Measurements from ENCODE around the gene GDPGP1. TPM values are rescaled to one million over a fixed set of nuclear protein-coding genes. Genes with fewer than 3 reads are reported as not detected.

Gene GDPGP1
- total RNA-seq, 1 donor = 3.7 TPM

DNA sequence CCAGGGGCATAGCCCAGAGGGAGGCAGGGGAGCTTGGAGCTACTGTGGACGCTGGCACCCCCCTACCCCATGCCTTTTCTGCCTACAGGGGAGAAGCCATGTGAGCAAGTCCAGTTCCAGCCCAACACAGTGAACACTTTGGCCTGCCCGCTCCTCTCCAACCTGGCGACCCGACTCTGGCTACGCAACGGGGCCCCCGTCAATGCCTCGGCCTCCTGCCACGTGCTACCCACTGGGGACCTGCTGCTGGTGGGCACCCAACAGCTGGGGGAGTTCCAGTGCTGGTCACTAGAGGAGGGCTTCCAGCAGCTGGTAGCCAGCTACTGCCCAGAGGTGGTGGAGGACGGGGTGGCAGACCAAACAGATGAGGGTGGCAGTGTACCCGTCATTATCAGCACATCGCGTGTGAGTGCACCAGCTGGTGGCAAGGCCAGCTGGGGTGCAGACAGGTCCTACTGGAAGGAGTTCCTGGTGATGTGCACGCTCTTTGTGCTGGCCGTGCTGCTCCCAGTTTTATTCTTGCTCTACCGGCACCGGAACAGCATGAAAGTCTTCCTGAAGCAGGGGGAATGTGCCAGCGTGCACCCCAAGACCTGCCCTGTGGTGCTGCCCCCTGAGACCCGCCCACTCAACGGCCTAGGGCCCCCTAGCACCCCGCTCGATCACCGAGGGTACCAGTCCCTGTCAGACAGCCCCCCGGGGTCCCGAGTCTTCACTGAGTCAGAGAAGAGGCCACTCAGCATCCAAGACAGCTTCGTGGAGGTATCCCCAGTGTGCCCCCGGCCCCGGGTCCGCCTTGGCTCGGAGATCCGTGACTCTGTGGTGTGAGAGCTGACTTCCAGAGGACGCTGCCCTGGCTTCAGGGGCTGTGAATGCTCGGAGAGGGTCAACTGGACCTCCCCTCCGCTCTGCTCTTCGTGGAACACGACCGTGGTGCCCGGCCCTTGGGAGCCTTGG, 5.9 kb upstream of the GDPGP1 start:
- H3K9me3 ChIP-seq (ENCODE audit: low read depth, low read length) = no peaks in the 10 kb centered on the region
- H3K27me3 ChIP-seq (ENCODE audit: insufficient read depth, low read length) = no peaks in the 10 kb centered on the region
- no peak overlapping the region for H3K4me3 ChIP-seq (ENCODE audit: low read length)
- H3K4me1 ChIP-seq (ENCODE audit: insufficient read depth, low read length) = peaks cover 36% of the 10 kb centered on the region

DNA sequence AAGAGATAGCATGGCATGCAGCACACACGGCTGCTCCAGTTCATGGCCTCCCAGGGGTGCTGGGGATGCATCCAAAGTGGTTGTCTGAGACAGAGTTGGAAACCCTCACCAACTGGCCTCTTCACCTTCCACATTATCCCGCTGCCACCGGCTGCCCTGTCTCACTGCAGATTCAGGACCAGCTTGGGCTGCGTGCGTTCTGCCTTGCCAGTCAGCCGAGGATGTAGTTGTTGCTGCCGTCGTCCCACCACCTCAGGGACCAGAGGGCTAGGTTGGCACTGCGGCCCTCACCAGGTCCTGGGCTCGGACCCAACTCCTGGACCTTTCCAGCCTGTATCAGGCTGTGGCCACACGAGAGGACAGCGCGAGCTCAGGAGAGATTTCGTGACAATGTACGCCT, 5.0 kb upstream of the GDPGP1 start:
- H3K27me3 ChIP-seq (ENCODE audit: insufficient read depth, low read length) = no peaks in the 10 kb centered on the region
- peaks cover 38% of the 10 kb centered on the region for H3K4me1 ChIP-seq (ENCODE audit: insufficient read depth, low read length)
- H3K4me3 ChIP-seq (ENCODE audit: low read length) = no peak overlapping the region
- no peaks in the 10 kb centered on the region for H3K9me3 ChIP-seq (ENCODE audit: low read depth, low read length)

DNA sequence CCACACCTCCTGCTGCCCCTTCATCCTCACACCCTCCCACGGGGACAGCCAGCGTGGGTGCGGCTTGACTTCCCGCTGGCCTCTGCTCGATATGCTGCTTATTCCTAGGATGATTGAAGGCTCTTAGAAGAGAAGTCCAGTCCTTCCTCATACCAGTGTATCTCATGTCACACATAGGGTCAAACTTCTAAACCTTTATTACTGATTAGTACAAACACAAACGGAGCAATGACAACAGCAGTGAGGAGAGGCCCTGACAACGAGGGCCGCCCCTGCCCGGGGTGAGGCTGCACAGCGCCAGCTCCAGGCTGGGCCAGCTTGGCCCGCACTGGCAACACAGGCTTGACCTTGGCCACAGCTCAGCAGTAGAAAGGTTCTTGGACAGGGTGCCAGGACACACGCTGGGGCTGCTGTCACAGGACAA, 3.9 kb upstream of the GDPGP1 start:
- Histone ChIP-seq H3K4me1 (ENCODE audit: insufficient read depth, low read length) (peaks cover 46% of the 10 kb centered on the region), H3K9me3 (ENCODE audit: low read depth, low read length) (no peaks in the 10 kb centered on the region), H3K4me3 (ENCODE audit: low read length) (no peak overlapping the region), H3K27me3 (ENCODE audit: insufficient read depth, low read length) (no peaks in the 10 kb centered on the region)

DNA sequence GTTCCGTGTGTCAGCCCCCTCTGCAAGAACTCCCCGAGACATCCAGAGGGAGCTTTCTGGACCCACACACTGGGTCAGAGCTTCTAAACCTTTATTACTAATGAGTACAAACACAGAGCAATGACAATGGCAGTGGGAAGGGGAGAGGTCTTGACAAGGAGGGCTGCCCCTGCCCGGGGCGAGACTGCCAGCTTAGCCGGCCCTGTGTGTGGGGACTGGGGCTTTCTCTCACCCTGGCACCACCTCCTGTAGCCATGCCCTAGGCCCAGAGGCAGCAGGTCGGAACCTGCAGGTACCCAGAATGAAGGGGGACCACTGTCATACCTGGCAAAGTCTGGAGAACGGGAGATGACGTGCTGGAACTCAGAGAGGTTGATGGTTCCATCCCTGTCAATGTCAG, 3.4 kb upstream of the GDPGP1 start:
- Histone ChIP-seq H3K4me3 (ENCODE audit: low read length) (no peak overlapping the region), H3K9me3 (ENCODE audit: low read depth, low read length) (no peaks in the 10 kb centered on the region), H3K4me1 (ENCODE audit: insufficient read depth, low read length) (peaks cover 47% of the 10 kb centered on the region), H3K27me3 (ENCODE audit: insufficient read depth, low read length) (no peaks in the 10 kb centered on the region)

DNA sequence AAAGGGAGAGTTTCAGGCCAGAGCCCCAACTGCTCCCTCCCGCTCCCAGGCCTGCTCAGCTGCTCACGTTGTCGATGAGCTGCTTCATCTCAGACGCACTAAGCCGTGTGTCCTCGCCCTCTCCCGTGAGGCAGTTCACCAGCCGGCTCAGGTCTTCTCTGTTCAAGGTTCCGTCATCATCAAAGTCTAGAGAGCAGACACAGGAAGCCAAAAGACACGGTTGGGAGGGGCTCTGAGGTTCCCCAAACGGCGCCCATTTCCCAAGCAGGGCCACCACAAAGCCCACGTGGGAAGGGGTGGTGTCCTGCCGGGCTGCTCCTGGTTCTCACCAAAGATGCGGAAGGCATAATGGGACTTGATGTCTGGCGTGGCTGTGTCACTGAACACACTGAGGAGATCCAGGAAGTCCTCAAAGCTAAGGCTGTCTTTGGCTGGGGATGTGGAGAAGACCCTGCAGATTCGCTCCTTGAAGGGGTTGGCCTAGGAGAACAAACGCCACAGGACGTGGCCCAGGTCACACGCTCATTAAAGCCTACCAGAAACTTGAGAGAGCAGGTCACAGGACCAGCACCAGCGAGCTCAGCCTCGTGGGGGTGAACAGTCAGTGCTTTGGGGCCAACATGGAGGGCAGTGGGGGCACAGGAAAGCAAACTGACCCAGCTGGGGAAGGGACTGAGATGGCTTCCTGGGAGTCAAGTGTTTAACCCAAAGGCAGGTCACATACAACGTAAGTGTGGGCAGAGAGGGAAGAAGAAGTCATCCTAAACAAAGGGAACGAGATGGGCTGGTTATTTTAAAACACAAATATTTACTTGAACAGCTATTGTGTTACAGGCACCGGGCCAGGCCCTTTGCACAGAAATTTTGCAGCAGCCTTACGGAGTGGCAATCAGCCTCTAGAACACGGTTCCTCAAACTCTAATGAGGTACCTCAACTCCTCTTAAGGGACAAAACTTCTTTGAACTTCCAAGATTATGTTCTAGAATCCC, 2.7 kb upstream of the GDPGP1 start:
- no peaks in the 10 kb centered on the region for H3K27me3 ChIP-seq (ENCODE audit: insufficient read depth, low read length)
- H3K9me3 ChIP-seq (ENCODE audit: low read depth, low read length) = no peaks in the 10 kb centered on the region
- peaks cover 47% of the 10 kb centered on the region for H3K4me1 ChIP-seq (ENCODE audit: insufficient read depth, low read length)
- no peak overlapping the region for H3K4me3 ChIP-seq (ENCODE audit: low read length)

DNA sequence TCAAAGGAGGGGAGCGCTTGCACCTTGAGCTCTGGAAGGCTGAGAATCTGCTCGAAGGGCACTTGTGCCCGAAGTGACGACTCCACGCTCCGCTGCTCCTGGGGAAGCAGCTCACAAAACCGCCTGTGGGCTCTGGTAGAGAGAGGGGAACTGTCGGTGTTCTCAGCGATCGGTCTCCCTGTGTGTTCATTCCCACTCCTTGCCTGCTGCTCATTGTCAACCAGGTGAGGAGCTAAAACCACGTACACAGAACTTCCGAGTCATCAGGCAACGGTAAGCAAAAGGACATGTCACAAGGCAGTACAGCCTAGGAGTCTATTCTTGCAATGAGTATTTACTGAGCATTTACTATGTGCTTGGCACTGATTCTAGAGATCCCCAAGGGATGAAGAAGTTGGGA, 1.8 kb upstream of the GDPGP1 start:
- H3K9me3 ChIP-seq (ENCODE audit: low read depth, low read length) = no peaks in the 10 kb centered on the region
- peaks cover 47% of the 10 kb centered on the region for H3K4me1 ChIP-seq (ENCODE audit: insufficient read depth, low read length)
- H3K4me3 ChIP-seq (ENCODE audit: low read length) = no peak overlapping the region
- H3K27me3 ChIP-seq (ENCODE audit: insufficient read depth, low read length) = no peaks in the 10 kb centered on the region

DNA sequence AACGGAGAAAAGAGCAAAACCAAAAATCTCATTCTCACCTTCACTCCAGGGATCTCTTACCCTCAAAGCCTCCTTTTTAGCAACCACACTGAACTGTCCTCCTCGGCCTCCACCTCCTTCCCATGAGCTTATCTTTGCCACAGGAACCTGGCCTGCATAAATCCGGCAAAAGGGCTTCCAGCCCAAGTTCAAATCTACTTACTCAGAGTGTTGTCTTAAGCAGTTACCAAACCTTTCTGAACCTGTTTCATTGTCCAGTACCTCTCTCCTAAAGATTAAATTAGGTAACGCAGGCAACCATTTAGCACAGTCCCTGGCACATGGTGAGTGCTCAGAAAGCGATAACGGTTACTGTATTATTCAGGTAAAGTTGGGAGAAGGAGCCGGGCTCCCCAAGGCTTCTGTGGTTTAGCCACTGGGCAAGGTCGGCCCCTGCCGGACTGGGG, 1.0 kb upstream of the GDPGP1 start:
- peaks cover 47% of the 10 kb centered on the region for H3K4me1 ChIP-seq (ENCODE audit: insufficient read depth, low read length)

DNA sequence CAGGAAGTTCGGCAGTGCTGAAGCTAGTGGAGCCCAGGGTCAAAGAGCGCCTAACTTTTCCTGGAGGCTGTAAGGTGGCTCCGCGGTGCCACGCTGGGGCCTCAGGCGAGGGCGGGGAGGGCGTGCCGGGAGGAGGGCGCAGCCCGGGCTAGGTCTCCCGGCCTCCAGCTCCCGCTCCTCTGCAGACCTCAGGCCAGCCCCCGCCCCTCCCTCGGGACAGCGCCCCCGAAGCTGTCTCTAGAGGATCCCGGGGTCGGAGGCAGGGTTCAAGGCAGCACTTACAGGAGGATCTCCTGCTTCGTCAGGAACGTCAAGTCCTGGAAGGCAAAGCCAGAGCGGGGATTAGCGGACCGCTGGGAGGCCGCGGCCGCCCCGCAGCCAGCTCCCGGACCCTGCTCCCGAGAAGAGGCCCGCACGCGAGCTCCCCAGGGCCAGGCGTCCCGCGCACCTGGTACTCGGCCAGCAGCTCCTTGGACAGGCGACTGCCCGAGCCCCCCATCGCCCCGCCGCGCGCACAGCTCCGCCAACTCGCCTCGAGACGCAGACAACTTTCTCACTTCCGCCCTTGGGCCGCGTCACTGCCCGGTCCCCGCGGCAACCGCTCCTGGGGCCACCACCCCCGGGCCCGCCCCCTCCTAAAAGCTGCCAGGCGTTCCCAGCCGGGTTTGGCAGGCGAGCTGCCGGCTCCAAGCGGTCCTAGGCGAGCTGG, 468 bp upstream of the GDPGP1 start, which contains the start of gene CIB1:
CIB1 (minus strand) TSS at position 555 of the 709 bp plus-strand sequence; CDS start at position 499, 56 bp downstream.
- Histone ChIP-seq H3K4me3 (ENCODE audit: low read length) (peak within 1 kb of the TSS; percentile 78), H3K4me1 (ENCODE audit: insufficient read depth, low read length) (peaks cover 47% of the 10 kb centered on the region), H3K27me3 (ENCODE audit: insufficient read depth, low read length) (no peaks in the 10 kb centered on the region), H3K9me3 (ENCODE audit: low read depth, low read length) (no peaks in the 10 kb centered on the region)

More for the DNA sequence above, 1.0 kb upstream of the GDPGP1 start:
- Histone ChIP-seq H3K4me3 (ENCODE audit: low read length) (peak overlapping the region; percentile 78), H3K27me3 (ENCODE audit: insufficient read depth, low read length) (no peaks in the 10 kb centered on the region), H3K9me3 (ENCODE audit: low read depth, low read length) (no peaks in the 10 kb centered on the region)

DNA sequence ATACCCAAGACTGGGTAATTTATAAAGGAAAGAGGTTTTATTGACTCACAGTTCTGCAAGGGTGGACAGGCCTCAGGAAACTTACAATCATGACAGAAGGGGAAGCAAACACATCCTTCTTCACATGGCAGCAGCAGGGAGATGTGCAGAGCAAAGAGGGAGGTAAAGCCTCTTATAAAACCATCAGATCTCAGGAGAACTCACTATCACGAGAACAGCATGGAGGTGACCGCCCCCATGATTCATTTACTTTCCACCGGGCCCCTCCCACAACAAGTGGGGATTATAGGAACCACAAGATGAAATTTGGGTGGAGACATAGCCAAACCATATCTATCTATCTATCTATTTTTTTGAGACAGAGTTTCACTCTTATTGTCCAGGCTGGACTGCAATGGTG, 5.4 kb downstream of the GDPGP1 start:
- Histone ChIP-seq H3K4me3 (ENCODE audit: low read length) (no peak overlapping the region), H3K9me3 (ENCODE audit: low read depth, low read length) (no peaks in the 10 kb centered on the region), H3K4me1 (ENCODE audit: insufficient read depth, low read length) (peaks cover 8% of the 10 kb centered on the region), H3K27me3 (ENCODE audit: insufficient read depth, low read length) (no peaks in the 10 kb centered on the region)

DNA sequence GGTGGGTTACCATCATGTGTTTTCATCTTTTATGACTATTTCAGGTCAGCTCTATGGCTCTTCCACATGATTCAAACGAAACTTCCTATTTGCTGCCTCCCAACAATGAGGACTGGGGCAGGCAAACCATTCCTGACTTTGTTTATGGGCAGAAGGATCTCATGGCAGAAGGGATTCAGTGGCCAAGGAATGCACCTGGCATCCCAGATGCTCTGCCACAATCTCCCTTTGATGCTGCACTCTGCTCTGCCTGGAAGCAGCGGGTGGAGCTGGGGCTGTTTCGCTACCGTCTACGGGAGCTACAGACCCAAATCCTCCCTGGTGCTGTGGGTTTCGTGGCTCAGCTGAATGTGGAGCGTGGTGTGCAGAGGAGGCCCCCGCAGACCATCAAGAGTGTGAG, 6.8 kb downstream of the GDPGP1 start:
- Histone ChIP-seq H3K4me3 (ENCODE audit: low read length) (no peak overlapping the region), H3K9me3 (ENCODE audit: low read depth, low read length) (no peaks in the 10 kb centered on the region), H3K4me1 (ENCODE audit: insufficient read depth, low read length) (no peaks in the 10 kb centered on the region), H3K27me3 (ENCODE audit: insufficient read depth, low read length) (no peaks in the 10 kb centered on the region)

DNA sequence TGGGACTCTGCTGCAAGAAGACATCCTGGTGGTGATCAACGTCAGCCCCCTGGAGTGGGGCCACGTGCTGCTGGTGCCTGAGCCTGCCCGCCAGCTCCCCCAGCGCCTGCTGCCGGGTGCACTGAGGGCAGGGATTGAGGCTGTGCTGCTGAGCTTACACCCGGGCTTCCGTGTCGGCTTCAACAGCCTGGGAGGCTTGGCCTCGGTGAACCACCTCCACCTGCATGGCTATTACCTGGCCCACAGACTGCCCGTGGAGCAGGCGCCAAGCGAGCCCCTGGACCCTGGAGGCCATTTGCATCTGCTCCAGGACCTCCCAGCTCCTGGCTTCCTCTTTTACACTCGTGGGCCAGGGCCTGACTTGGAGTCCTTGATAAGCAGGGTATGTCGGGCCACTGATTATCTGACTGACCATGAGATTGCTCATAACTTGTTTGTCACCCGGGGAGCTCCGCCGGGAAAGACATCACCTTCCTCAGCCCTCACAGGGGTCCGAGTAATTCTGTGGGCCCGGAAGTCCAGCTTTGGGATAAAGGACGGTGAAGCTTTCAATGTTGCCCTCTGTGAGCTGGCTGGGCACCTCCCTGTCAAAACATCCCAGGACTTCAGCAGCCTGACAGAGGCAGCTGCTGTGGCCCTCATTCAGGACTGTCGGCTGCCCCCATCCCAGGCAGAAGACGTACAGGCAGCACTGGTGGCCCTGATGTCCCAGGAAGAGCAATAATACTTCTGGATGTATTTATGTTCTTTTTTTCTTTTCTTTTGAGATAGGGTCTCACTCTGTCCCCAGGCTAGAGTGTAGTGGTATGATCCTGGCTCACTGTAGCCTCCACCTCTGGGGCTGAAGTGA, 7.6 kb downstream of the GDPGP1 start:
- no peak overlapping the region for H3K4me3 ChIP-seq (ENCODE audit: low read length)
- no peaks in the 10 kb centered on the region for H3K9me3 ChIP-seq (ENCODE audit: low read depth, low read length)
- no peaks in the 10 kb centered on the region for H3K4me1 ChIP-seq (ENCODE audit: insufficient read depth, low read length)
- H3K27me3 ChIP-seq (ENCODE audit: insufficient read depth, low read length) = no peaks in the 10 kb centered on the region

DNA sequence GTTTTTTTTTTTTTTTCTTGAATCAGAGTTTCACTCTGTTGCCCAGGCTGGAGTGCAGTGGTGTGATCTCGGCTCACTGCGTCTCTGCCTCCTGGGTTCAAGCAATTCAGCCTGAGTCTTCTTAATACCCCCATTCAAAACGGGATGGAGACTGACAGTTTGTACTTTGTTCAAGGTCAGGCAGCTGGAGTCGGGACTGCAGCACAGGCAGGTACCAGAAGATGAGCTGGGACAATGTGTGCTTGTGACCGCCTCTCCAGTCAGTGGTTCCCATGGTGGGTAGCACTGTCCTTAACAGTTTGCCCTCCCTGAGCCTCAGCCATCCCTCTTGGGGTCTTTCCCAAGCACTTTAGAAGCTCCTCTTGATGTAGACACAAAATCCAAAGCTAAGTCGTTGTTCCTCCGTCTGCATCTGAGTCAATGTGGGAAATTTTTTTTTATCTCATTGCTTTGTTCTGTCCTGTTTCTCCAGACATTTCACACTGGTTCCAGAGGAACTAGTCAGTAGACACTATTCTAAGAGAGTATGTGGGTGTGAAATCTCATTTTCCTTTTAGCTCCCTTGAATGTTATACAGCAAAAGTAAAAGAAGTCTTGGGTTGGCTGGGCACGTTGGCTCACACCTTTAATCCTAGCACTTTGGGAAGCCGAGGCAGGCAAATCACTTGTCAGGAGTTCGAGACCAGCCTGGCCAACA, 10.1 kb downstream of the GDPGP1 start:
- no peaks in the 10 kb centered on the region for H3K9me3 ChIP-seq (ENCODE audit: low read depth, low read length)
- no peak overlapping the region for H3K4me3 ChIP-seq (ENCODE audit: low read length)
- peaks cover 3% of the 10 kb centered on the region for H3K4me1 ChIP-seq (ENCODE audit: insufficient read depth, low read length)
- H3K27me3 ChIP-seq (ENCODE audit: insufficient read depth, low read length) = no peaks in the 10 kb centered on the region

DNA sequence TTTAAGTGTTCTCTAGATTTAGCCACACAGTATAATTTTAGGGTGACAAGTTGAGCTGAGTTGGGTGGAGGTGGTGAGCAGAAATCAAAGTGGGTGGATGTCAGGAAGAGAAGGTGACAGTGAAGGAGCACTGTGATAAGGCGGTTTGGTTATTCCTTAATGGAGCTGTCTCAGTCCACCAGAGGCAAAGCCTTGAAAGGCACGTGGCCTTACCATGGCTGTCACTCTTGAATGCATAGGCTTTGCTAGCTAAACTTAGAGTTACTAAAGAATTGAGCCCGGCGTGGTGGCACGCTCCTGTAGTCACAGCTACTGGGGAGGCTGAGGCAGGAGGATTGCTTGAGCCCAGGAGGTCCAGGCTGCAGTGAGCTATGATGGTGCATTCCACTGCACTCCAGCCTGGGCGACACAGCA, 14.8 kb downstream of the GDPGP1 start:
- H3K9me3 ChIP-seq (ENCODE audit: low read depth, low read length) = no peaks in the 10 kb centered on the region
- no peaks in the 10 kb centered on the region for H3K27me3 ChIP-seq (ENCODE audit: insufficient read depth, low read length)
- H3K4me1 ChIP-seq (ENCODE audit: insufficient read depth, low read length) = peaks cover 14% of the 10 kb centered on the region
- no peak overlapping the region for H3K4me3 ChIP-seq (ENCODE audit: low read length)
